Esophagus muscularis mucosa (tissue), 4 donors: ENCODE measurements around the gene ZDHHC8. TPM values are rescaled to one million over a fixed set of nuclear protein-coding genes. Genes with fewer than 3 reads are reported as not detected.

Experiments
- DNase-seq: peaks from one replicate; pipeline ENCODE4 v3.0.0-alpha.2; 2017; ENCODE audit errors: extremely low spot score
- H3K27ac ChIP-seq, 4 donors: fragments of 200-600 bp; sonication (generic); replicated peaks in 1 of 4; 1 replicate in 3 of 4; 2 replicates in 1 of 4; pipeline ENCODE4 v1.5.1; 2016 to 2019; ENCODE audit warnings: mild to moderate bottlenecking in 1 of 4
- H3K27me3 ChIP-seq, 4 donors: fragments of 200-600 bp; sonication (generic); one replicate each; pipeline versions ENCODE4 v1.5.1 to v1.6.0; 2016 to 2019
- H3K36me3 ChIP-seq, 4 donors: fragments of 200-600 bp; sonication (generic); one replicate each; pipeline ENCODE4 v1.5.1; 2016 to 2019
- H3K4me1 ChIP-seq, 4 donors: fragments of 200-600 bp; sonication (generic); one replicate each; pipeline ENCODE4 v1.5.1; 2016 to 2019
- H3K4me3 ChIP-seq, 4 donors: fragments of 200-600 bp; sonication (generic); 1 replicate in 2 of 4; 2 replicates in 2 of 4; pipeline ENCODE4 v1.5.1; 2016 to 2019; ENCODE audit warnings: mild to moderate bottlenecking in 4 of 4, moderate library complexity in 1 of 4
- H3K9me3 ChIP-seq, 4 donors: fragments of 200-600 bp; sonication (generic); 1 replicate in 3 of 4; 2 replicates in 1 of 4; pipeline ENCODE4 v1.5.1; 2016 to 2019
- CTCF ChIP-seq, 3 experiments: fragments of 200-600 bp in 2 of 3; fragments of 450-650 bp in 1 of 3; sonication (generic) in 2 of 3; IDR thresholded peaks; one replicate each; pipeline ENCODE4 v1.5.1; 2017 to 2019; ENCODE audit warnings: antibody characterized with exemption in 3 of 3, mild to moderate bottlenecking in 2 of 3, moderate library complexity in 1 of 3
- EP300 ChIP-seq: sonication (generic); formaldehyde crosslinking; IDR thresholded peaks from one replicate; pipeline ENCODE4 v1.6.1; 2017; ENCODE audit warnings: antibody characterized with exemption
- POLR2A ChIP-seq: fragments of 450-650 bp; IDR thresholded peaks from one replicate; pipeline ENCODE4 v1.6.1; 2017; ENCODE audit warnings: antibody characterized with exemption, moderate library complexity, mild to moderate bottlenecking, low read depth
- POLR2AphosphoS5 ChIP-seq, 2 donors: sonication (generic); formaldehyde crosslinking; IDR thresholded peaks; one replicate each; pipeline ENCODE4 v1.6.1; 2017; ENCODE audit warnings: antibody characterized with exemption in 2 of 2
- WGBS: methylation state at CpG from one replicate; pipeline ENCODE4 v1.1.5; 2018; 5-methylcytosine and 5-hydroxymethylcytosine counted together
- intact Hi-C: fragments of 100-400 bp; cut with DNase I; formaldehyde crosslinking; loops from one replicate; pipeline ENCODE4 v1.15.1; 2023
- total RNA-seq, 4 donors: library from RNA; depleted of rRNA; stranded (reverse); fragments of >200 nt; gene quantifications; one replicate each; pipeline versions ENCODE4 v1.1.0 to v1.2.1, GENCODE V29; 2016

The ZDHHC8 gene
- total RNA-seq, 4 donors from 2014 or later, result 11.8 to 33.2 (median 23.8) TPM

GRCh38 chr22:20091690-20092476 is 39.7 kb upstream of the ZDHHC8 start:
- Histone ChIP-seq H3K9me3 (no peaks in the 10 kb centered on the region), H3K27me3 (no peaks in the 10 kb centered on the region), H3K36me3 (peaks cover 94 to 100% (median 100%) of the 10 kb centered on the region in 4 donors), H3K4me1 (peaks cover 0 to 7% (median 0%) of the 10 kb centered on the region in 4 donors), H3K4me3 (no peak overlapping the region), H3K27ac (no peak overlapping the region)
- 92% methylated on average over 16 of the region's 16 CpGs for WGBS
- no peak for DNase-seq
- intact Hi-C loops, result no loop called here
- TF ChIP-seq EP300 (no peak), CTCF (IDR thresholded peaks at IDR 0.05) (no peak), POLR2A (no peak), POLR2AphosphoS5 (IDR thresholded peaks at IDR 0.05) (no peak)

- no peak overlapping the region for H3K27ac ChIP-seq
- no peaks in the 10 kb centered on the region for H3K27me3 ChIP-seq
- no peak for DNase-seq
- 92% methylated on average over 11 of the region's 11 CpGs for WGBS
- TF ChIP-seq POLR2AphosphoS5 (IDR thresholded peaks at IDR 0.05) (no peak), EP300 (no peak), POLR2A (no peak), CTCF (IDR thresholded peaks at IDR 0.05) (no peak)
- H3K9me3 ChIP-seq, result no peaks in the 10 kb centered on the region
- H3K4me3 ChIP-seq, result no peak overlapping the region
- H3K36me3 ChIP-seq, result peaks cover 91 to 100% (median 100%) of the 10 kb centered on the region in 4 donors
- intact Hi-C loops, result no loop called here
- H3K4me1 ChIP-seq, result peaks cover 0 to 7% (median 0%) of the 10 kb centered on the region in 4 donors
Measured at GRCh38 chr22:20092477-20092854, 39.1 kb upstream of the ZDHHC8 start.

- DNase-seq, result no peak
- H3K9me3 ChIP-seq, result no peaks in the 10 kb centered on the region
- peaks cover 0 to 7% (median 0%) of the 10 kb centered on the region in 4 donors for H3K4me1 ChIP-seq
- intact Hi-C loops, result no loop called here
- no peaks in the 10 kb centered on the region for H3K27me3 ChIP-seq
- H3K4me3 ChIP-seq, result no peak overlapping the region
- peaks cover 91 to 100% (median 99%) of the 10 kb centered on the region in 4 donors for H3K36me3 ChIP-seq
- TF ChIP-seq POLR2AphosphoS5 (IDR thresholded peaks at IDR 0.05) (no peak), EP300 (no peak), POLR2A (no peak), CTCF (IDR thresholded peaks at IDR 0.05) (no peak)
- H3K27ac ChIP-seq, result no peak overlapping the region
- 86% methylated on average over 10 of the region's 13 CpGs for WGBS
Measured at GRCh38 chr22:20093418-20094196, 38.0 kb upstream of the ZDHHC8 start.

- Histone ChIP-seq H3K36me3 (peaks cover 88 to 100% (median 99%) of the 10 kb centered on the region in 4 donors), H3K27ac (no peak overlapping the region), H3K4me3 (no peak overlapping the region), H3K9me3 (no peaks in the 10 kb centered on the region), H3K4me1 (peaks cover 0 to 7% (median 0%) of the 10 kb centered on the region in 4 donors), H3K27me3 (no peaks in the 10 kb centered on the region)
- TF ChIP-seq POLR2A, result no peak
- no peak for TF ChIP-seq EP300
- no peak for TF ChIP-seq POLR2AphosphoS5 (IDR thresholded peaks at IDR 0.05)
- no peak for TF ChIP-seq CTCF (IDR thresholded peaks at IDR 0.05)
- intact Hi-C loops, result no loop called here
- WGBS, result 90% methylated on average over 14 of the region's 15 CpGs
- no peak for DNase-seq
Measured at GRCh38 chr22:20094197-20094807, 37.3 kb upstream of the ZDHHC8 start.
